Measurements from ENCODE around the gene C7orf57.

Gene C7orf57

DNA sequence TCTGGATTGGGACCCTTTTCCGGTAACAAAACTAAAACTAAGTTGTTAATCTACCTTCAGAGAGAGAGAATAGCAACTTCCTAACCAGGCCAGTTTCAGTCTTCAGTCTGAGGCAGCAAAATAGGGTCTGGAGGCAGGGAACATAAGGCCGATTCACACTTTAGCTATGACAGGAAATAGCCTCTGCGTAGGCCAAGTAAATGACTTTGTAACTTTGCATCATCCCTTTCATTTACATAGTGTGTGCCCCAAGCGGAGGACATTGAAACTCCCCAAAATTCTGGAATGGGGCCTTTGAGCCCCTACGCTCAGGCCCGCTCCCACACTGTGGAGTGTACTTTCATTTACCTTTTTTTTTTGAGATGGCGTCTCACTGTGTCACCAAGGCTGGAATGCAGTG is 52.0 kb downstream of the C7orf57 start:
- DNase-seq = no peak

DNA sequence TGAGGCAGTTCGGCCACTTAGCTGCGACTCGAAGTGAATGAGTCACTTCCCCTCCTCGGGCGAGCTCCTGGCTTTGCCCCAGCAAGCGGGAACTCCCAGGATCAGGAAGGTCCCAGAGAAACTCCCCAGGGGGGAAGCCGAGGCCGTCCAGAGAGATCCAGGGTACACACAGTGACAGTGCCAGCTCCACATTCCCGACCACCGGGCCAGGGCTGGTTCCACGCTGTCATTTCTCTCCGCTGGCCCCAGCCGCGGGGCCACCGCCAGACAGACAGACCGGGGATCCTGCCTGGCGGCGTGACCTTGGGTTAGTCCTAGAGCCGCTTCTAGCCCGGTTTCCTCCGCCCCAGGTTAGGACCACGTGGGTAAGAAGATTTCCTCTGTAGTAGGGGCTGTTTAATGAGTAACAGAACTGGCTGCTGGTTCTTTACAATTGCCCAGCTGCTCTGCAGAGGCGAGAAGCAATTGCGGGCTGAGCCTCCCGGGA is 53.3 kb downstream of the C7orf57 start:
- DNase-seq = no peak

DNA sequence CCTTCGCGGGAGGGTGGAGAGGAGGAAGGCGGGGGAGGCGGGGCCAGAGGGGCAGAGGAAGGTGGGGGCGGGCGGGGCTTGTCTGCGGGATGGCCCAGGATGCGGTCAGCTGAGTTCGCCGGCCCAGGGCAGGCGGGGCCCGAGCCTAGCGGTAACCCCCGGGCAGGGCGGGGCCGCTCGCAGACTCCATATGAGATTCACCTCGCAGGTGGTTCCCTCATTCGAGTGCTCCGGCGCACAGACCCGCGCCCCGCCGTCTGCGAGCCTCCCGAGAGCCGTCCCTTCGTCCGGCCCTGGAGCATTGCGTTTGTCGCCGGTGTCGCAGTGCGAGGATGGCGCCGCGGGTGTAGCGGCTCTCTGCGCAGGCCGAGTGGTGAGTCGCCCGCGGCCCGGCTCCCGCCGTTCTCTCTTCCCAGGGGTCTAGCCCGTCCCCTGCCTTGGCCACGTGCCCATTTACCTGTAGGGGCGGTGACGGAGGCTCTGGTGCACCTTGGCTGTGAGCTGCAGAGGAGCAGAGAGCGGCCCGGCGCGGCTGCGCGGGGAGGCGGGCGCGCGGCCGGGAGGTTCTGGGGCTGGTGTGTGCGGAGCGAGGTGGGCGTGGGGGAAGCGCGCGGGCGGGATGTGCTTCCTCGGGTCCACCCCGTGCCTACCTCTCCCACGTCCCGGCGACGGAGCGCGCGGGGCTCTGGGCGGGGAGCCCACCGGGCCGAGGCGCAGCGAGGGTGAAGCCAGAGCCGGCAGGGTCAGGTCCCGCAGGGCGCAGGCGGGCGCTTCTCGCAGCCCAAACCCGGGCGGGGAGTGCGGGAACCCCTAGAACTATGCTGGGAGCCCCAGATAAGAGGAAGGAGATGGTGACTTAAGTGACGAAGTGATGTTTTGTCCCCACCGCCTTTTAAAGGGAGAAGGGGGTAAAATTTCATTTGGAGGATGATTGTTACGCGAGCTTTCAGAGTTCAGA is 54.0 kb downstream of the C7orf57 start, which contains the start of gene UPP1:
Gene UPP1 (plus strand): TSS at position 220 of the 958 bp plus-strand sequence. CDS start 5,519 bp downstream, outside the sequence.
- DNase-seq = peak; percentile 98

DNA sequence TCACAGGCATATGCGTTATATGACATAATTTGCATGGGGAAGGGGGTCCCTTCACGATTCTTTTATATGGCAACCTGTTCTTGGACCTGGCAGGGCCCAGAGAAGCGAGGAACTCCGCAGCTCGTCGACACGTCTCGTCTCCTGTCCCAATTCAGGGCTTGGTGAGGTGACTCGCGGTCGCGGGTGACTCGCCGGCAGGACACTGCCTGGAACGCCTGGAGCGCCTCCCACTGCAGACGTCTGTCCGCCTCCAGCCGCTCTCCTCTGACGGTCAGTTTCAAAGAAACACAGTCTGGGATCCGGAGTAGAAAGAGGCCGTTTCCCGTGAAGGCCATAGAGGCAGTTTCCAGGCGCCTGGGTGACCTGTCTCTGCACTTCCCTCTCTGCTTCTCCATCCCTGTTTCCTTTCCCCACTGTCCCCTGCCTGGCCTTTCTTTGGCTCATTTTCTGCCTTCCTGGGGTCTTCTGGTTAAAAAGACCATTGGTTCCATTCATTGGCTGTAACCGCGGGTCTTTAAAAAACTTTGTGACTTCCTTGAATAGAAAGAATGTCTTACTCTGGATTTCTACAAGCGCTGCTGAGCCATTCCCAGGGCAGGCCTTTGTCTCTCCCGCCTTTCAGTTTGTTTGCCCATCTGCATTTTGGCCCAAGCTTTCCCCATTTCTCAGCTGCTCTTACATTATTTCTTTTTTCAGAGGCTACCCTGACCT is 54.9 kb downstream of the C7orf57 start:
- DNase-seq = no peak

DNA sequence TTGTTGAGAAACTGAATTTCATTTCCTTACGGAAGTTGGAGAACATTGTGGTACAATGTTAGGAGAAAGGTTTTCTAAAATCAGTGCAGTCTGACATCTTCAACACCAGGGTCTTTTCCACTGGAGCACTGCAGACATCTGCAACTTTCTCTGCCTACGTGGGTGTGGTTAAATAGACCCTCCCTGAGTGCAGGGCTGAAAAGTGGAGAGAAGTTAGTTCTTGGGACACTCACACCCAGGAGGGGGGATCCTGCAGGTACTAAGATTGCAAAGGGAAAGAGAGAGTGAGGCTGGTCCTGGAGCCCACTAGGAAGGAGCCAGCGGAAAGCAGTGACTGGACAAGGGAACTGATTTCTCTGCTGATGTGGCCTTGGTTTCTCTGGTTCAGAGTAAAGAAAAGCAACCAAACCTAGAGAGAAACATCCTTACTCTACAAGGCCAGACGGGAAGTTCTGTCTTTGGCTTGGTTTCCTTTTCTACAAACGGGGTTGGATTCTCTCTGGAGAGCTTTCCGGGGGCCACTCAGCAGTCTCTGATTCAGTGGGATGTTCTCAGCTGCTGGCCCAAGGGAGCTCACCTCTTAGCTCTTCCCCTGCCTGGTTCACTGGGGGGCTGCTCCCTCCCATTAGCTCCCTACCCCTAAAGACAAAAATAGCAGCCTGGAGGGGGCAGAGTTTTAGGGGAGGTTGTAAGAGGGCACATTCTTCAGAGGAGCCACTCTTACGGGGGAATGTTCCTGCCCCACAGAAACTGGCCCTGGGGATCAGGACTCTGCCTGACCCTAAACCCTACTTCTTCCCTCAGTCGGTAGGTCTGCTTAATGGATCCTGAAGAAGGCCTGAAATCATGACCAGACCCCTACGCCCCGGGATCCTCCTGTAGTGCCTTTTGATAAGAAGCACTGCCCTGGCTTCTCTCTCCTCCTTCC is 56.4 kb downstream of the C7orf57 start:
- no peak for DNase-seq

DNA sequence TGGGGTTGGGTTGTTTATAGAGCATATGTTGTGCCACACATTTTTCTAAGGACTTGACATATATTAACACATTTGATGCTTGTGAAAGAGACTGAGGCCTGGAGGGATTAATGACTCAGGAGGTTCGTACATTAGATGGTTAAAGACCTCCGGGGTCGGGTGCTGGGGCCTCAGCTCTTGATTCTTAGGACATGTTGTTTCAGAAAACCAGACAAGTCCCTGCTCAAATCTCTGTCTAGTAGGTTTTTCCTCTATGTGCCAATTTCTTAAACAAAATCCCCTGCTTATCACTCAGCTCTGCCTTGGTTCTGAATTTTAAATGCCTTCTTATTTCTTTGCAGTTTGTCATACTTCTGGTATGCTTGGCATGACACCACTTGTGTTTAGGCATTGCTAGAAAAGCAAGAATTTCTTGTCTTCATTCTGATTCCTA is 59.5 kb downstream of the C7orf57 start:
- no peak for DNase-seq

DNA sequence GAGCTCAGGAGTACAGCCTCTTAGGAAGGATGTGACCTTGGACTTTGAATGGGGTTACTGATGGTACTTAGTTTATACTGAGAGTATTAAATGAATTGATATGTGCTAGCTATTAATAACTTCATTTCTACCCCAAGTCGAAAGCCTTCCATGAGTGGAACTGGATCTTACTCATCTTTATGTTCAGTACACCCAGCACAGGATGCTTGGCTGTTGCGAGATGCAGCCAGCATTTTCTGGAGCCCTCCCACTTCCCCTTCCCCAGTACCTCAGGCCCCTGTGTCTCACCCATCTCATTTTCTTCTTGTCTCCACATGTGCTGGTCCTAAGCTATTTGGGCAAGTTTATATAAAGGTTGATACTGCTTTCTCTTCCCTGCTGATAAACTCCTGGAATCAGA is 60.9 kb downstream of the C7orf57 start:
- DNase-seq = peak; percentile 70

DNA sequence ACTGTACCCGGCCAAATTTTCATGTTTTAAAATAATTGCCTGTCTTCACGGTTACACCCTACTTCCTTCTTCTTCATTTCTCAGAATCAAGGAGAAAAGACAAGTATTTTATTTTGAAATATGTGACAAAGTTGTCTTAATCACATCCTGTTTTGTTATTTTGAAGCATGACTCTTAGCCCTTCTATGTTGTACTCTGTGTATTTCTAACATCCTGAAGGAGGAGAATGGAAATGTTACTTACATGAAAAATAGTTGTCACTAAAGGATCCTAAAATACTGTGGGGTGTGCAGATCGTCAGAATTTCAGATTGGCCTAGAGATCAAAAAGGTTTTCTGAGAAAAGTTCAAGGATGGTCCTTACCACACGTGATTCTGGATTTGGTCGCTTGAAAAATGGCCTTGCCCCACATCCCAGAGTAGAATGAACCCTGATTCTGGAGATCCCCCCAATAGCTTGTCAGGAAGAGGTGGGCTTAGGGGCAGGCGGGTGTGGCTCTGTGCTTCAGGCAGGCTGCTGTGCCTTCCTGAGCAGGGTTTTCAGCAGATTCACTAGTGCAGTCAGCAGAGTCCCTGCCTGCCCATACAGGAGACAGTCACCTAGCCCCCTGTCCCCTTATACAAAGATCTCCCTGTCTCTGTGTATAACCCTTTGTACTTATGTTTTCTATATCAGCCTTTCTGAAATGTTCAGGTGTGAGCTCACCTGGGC is 62.3 kb downstream of the C7orf57 start:
- peak; percentile 41 for DNase-seq

DNA sequence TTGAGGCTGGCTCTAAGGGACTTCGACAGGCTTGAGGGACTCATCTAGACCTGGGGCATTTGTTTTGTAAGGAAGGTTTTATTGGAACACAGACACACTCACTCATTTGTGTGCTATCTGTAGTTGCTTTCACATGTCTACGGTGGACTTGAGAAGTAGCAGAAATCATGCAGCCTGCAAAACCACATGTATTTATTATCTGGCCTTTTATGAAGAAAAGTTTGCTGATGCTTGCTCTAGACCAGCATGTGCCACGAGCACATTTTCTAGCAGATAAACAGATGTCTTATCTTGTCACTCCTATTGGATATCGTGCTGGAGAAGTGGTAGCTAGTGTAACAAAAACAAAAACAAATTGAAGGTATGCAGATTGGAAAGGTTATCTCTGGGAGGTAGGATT is 63.5 kb downstream of the C7orf57 start:
- DNase-seq = no peak

DNA sequence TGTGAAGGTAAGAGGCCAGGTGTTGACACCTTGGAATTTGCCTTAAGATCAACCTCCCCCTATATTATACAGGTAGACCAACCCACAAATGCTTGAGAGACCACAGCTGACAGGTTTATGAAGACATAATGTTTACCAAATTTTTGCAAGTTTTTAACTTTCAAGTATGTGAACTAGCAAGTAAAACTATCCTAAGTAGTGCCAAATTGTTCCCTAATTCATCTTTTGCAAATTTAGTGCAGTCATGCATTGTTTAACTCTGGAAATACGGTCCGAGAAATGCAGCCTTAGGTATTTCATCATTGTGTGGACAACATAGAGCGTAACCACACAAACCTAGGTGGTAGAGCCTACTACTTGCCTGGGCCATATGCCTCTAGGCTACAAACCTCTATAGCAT is 64.4 kb downstream of the C7orf57 start:
- no peak for DNase-seq

DNA sequence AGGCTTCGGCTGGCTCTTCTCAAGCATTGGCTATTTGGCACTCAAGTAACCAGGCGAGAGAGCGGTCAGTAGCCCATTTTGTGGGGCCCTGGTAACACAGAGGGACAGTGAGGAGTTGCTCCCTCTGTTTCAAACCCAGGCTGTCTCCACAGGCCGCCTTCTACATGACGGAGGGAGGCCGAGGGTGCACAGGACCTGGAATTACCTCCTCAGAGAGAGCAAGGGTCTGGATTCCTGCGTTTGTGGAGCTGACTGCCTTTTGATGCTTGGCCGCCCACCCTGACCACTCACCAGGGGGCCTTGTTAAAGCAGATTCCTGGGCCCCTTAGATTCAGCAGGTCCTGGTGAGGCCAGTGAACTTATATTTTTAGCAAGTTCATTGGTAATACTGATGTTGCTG is 66.0 kb downstream of the C7orf57 start:
- no peak for DNase-seq

DNA sequence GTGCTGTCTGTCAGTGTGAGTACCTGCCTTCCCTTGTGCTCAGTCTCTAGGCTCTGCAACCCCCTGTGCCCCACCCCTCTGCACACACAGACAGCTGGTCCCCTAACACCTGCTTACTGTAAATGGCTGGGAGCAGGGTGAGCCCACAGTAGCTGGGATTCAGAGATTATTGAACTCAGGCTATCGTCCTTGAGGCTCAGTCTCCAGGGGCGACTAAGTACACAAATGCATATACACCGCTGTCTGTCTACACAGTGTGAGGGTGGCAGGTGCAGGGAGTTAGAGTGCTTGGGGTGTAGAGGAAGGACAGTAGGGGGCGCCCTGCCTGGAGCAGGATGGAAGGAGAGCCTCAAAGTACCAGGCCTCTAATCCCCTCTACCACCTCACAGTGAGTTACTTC is 66.6 kb downstream of the C7orf57 start:
- DNase-seq = peak; percentile 56

DNA sequence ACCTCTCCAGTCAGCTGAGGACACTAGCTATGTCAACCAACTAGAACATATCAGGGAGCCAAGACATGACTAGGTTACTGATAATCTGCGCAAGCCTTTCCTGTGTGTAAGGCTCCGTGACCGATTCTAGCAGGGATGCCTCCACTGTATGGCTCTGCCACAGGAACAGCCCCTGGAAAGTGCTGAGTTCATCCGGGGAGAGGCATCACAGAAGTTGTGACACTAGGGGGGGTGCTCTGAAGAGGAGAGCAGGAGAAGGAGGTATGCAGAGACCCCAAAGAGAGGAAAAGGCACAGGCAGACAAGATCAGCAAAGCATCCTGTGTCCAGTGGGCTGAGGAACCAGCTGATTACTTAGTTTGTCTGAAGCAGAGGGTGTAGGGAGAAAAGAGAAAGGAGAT is 67.2 kb downstream of the C7orf57 start:
- DNase-seq = no peak

DNA sequence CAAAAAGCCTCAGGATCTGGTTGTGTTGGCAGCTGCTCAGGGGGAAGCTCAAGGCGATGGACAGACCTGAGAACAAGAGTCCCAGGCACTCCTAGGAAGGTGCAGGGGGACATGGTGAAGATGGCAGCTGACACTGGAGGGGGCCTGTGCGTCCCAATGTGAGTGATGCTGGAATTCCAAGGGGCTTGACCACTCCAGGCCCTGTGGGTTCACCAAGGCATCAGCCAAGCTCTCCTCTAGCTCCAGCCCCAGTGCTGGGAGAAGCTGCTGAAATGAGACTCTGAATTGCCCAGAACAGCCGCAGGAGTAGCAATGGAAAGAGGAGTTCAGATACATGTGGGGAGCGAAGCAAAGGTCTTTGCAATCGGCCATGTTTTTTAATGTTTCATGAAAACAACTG is 69.7 kb downstream of the C7orf57 start:
- DNase-seq = no peak

DNA sequence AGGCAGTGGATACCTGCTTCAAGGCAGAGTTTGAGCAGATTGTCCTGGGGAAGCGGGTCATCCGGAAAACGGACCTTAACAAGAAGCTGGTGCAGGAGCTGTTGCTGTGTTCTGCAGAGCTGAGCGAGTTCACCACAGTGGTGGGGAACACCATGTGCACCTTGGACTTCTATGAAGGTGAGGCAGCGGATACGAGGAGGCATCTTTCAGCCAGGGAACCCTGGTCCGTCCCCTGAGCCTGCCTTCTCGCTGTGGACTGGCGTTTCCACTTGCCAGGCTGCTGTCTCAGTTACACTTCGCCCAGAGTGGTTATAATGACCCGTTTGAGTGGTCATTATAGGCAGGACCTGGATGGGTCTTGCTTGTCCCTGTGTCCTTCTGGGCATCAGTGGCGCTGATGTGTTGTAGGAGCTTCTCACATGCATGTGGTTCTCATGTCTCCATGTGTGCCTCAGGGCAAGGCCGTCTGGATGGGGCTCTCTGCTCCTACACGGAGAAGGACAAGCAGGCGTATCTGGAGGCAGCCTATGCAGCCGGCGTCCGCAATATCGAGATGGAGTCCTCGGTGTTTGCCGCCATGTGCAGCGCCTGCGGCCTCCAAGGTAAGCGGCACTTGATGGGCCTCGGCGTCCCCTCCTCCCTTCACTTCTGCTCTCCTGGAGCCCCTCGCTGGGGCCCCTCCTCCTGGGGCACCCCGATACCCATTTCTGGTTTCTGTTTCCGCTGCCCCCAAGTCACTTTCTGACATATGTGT is 71.7 kb downstream of the C7orf57 start:
- no peak for DNase-seq

DNA sequence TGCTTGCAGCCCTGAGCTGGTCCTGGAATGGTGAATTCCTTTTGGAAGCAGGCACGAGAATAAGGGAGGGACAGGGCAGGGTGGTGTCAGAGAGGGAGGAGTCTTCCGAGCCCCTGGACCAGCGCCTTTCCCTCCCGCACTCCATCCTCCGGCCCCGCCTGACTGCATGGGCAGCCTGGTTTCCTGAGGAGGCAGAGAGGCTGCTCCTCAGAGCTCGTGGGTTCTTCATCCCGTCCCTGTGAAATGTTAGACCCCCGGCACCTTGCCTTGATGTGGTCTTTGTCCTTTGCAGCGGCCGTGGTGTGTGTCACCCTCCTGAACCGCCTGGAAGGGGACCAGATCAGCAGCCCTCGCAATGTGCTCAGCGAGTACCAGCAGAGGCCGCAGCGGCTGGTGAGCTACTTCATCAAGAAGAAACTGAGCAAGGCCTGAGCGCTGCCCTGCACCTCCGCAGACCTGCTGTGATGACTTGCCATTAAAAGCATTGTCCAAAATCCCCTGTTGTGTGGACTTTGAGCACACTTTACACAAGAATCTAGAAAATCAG is 72.7 kb downstream of the C7orf57 start:
- DNase-seq = no peak

DNA sequence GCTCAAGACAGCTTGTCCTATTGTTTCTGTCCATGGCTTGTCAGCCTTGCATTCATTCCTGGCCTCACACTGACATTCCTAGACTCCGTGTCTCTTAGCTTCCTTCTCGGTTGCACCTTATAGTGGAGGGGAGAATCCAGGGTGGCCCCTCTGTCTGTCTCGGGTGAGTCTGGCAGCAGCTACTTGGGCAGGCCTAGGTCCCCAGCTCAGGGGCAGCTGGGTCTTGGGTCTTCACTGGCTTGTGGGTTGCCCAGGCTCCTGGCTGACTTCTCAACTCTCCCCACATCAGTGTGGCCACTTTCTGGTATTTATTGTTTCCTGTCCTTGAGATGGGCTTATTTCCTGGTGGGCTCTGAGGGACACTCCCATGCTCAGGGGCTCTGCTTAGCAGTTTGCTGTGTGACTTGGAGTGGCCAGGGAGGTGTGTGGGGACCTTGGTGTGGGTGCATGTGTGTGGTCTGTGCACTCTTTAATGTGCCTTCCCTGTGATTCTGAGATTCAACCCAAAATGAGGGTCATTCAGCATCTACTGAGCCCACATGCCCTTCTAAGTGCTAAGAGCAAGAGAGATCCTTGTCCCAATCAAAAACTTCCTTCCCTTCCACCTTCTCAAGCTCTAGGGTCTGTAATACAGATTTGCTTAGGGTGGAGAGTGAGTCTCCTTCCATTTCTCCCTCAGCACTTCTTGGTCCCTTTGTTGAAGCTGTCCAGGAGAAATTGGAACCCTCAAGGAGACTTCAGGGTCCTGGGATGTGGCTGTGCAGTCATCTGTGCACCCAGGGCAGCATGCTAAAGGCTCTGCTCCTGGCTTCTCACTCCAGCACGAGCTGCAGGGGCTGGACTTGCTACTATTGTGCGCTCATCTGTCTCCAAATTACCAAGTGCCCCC is 73.9 kb downstream of the C7orf57 start:
- DNase-seq = no peak

DNA sequence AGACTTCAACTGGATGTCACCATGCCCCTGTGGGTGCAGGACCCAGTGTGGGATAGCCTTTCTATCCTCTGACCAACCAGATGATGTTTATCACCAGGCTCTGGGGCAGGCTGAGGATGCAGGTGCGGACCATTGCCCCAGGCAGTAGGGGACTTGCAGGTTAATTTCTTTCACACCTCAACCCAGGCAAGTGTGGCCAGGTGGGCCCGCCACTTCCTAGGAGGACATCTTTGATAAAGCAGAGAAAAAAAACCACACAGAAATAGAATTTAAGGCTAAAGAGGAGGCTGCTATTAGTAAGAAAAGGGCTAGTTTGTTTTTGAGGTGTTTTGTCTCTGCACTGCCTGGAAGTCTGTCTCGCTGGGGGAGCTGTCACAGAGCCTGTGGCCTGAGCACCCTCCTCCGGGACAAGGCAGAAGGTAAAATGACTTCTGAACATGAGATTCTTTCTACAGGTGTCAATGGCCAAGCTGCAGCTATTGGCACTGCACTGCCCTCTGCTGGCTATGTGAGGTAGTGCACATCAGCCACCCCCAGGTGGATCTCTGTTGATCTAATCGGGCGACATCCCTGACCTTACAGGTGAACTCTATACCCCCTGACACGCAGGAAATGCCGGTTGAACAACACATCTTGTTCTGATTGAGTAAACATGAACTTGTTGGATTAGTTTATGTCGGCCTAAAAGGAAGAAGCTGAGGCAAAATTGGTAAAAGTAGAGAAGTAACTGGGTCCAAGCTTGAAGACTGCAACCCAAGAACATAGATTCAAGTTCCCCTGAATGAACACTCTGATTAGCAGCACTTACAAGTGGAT is 74.7 kb downstream of the C7orf57 start:
- peak; percentile 91 for DNase-seq

DNA sequence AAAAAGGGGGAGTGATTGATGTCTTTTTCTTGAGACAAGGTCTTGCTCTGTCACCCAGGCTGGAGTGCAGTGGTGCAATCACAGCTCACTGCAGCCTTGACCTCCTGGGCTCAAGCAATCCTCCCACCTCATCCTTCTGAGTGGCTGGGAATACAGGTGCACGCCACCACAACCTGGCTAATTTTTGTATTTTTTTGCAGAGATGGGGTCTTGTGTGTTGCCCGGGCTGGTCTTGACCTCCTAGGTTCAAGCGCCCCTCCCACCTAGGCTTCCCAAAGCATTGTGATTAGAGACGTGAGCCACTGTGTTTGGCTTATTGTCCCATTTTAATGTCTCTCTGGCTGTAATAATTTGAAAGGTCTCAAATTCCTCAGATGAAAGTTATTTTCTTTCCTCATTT is 75.5 kb downstream of the C7orf57 start:
- no peak for DNase-seq

Measured in CD4-positive, alpha-beta T cell treated with Interleukin-6 for 4 hours (primary cell).